ENCODE measurements around the gene APRT. TPM values are rescaled to one million over a fixed set of nuclear protein-coding genes. Genes with fewer than 3 reads are reported as not detected.

The APRT gene
- total RNA-seq, 1 experiment from 2014 or later: 350 TPM

- Histone ChIP-seq H3K27me3 (ENCODE audit: low read length) (no peaks in the 10 kb centered on the region), H3K9me2 (replicated peaks; ENCODE audit: low read length) (no peaks in the 10 kb centered on the region), H4K20me1 (ENCODE audit: low read length) (peaks cover 8% of the 10 kb centered on the region; the same call in 1 of the 2 replicates), H3K4me3 (ENCODE audit: low read length) (no peak overlapping the region), H3F3A (ENCODE audit: low read length, unreplicated experiment) (no peaks in the 10 kb centered on the region), H3K9ac (ENCODE audit: low read length) (no peak overlapping the region), H3K36me3 (ENCODE audit: low read depth, low read length) (peaks cover 12% of the 10 kb centered on the region; the same call in 1 of the 2 replicates), H3K4me1 (ENCODE audit: insufficient read depth, low read length) (peaks cover 17% of the 10 kb centered on the region), H2AFZ (ENCODE audit: low read length) (no peak overlapping the region), H3K4me2 (ENCODE audit: low read length) (no peak overlapping the region), H3K27ac (ENCODE audit: low read length) (no peak overlapping the region), H3K79me2 (ENCODE audit: low read length) (peaks cover 51% of the 10 kb centered on the region), H3K9me3 (ENCODE audit: low read length) (no peaks in the 10 kb centered on the region)
- ChIA-PET POLR2A (ENCODE audit: unreplicated experiment) (no interaction called here), CTCF (no interaction called here)
- ATAC-seq: no peak
- intact Hi-C loops (cut with micrococcal nuclease): no loop called here
- no peak for DNase-seq
- TF ChIP-seq CTCF (conservative IDR thresholded peaks at IDR 0.05; ENCODE audit: low read depth, low read length) (no peak), EZH2phosphoT487 (IDR thresholded peaks at IDR 0.05; ENCODE audit: borderline replicate concordance, low read length) (no peak), EZH2 (IDR thresholded peaks at IDR 0.05; ENCODE audit: low read length, unreplicated experiment) (no peak)
- no TSS peak for BruUV-seq (replicated peaks)
Observed at GRCh38 chr16:88807626-88808453, 3.9 kb downstream of the APRT start.

GRCh38 chr16:88807142-88807625 is 4.5 kb downstream of the APRT start:
- no peak overlapping the region for H3K9ac ChIP-seq (ENCODE audit: low read length)
- no peaks in the 10 kb centered on the region for H3K9me2 ChIP-seq (replicated peaks; ENCODE audit: low read length)
- H3K27me3 ChIP-seq (ENCODE audit: low read length): no peaks in the 10 kb centered on the region
- ChIA-PET POLR2A (ENCODE audit: unreplicated experiment) (no interaction called here), CTCF (no interaction called here)
- peaks cover 8% of the 10 kb centered on the region; the same call in 1 of the 2 replicates for H4K20me1 ChIP-seq (ENCODE audit: low read length)
- H3F3A ChIP-seq (ENCODE audit: low read length, unreplicated experiment): no peaks in the 10 kb centered on the region
- intact Hi-C loops (cut with micrococcal nuclease): no loop called here
- DNase-seq (no peak), ATAC-seq (no peak)
- H3K4me3 ChIP-seq (ENCODE audit: low read length): no peak overlapping the region
- no peak for TF ChIP-seq EZH2 (IDR thresholded peaks at IDR 0.05; ENCODE audit: low read length, unreplicated experiment)
- TF ChIP-seq CTCF (conservative IDR thresholded peaks at IDR 0.05; ENCODE audit: low read depth, low read length): no peak
- no peak for TF ChIP-seq EZH2phosphoT487 (IDR thresholded peaks at IDR 0.05; ENCODE audit: borderline replicate concordance, low read length)
- no peak overlapping the region for H3K4me2 ChIP-seq (ENCODE audit: low read length)
- peaks cover 17% of the 10 kb centered on the region for H3K4me1 ChIP-seq (ENCODE audit: insufficient read depth, low read length)
- no TSS peak for BruUV-seq (replicated peaks)
- H3K27ac ChIP-seq (ENCODE audit: low read length): no peak overlapping the region
- peaks cover 51% of the 10 kb centered on the region for H3K79me2 ChIP-seq (ENCODE audit: low read length)
- no peak overlapping the region for H2AFZ ChIP-seq (ENCODE audit: low read length)
- peaks cover 12% of the 10 kb centered on the region; the same call in 1 of the 2 replicates for H3K36me3 ChIP-seq (ENCODE audit: low read depth, low read length)
- no peaks in the 10 kb centered on the region for H3K9me3 ChIP-seq (ENCODE audit: low read length)
